ENCODE results near the gene ACCS.

The ACCS gene

DNA sequence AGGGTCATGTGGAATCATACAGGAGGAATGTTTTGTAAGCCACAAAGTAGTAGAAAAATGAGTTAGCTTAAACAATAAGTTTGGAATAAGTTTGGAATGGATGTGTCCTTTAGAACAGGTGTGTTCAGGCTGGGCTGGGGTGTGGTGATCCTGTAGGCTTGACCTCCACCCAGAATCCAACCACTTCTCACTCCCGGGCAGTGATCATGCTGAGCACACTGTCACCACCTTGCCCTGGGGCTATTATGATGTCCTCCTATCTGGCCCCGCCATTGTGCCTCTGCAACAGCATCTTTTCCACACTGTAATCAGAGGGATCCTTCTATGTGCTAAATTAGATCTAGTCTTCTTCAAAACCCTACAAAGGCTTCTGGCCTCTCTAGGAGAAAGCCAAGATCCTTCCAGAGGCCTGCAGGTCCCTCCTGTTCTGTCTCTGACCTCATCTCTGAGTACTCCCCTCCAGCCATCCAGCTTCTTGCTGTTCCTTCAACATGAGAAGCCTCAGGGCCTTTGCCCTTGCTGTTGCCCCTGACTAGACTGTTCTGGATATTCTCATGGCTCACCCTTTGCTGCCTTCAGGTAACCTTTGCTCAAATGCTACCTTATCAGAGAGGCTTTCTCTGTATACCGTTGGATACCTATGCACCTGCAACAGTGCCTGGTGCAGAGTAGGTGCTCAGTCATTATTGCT is 37.1 kb upstream of the ACCS start:
- no peak overlapping the region for H3K4me3 ChIP-seq (IDR thresholded peaks at IDR 0.05; ENCODE audit: insufficient read depth, low read depth, low read length)
- H3K27me3 ChIP-seq (ENCODE audit: insufficient read depth, low read depth) = no peaks in the 10 kb centered on the region
- H3K4me2 ChIP-seq = no peak overlapping the region
- no peak overlapping the region for H3K9ac ChIP-seq
- TF ChIP-seq, protein P1, sequence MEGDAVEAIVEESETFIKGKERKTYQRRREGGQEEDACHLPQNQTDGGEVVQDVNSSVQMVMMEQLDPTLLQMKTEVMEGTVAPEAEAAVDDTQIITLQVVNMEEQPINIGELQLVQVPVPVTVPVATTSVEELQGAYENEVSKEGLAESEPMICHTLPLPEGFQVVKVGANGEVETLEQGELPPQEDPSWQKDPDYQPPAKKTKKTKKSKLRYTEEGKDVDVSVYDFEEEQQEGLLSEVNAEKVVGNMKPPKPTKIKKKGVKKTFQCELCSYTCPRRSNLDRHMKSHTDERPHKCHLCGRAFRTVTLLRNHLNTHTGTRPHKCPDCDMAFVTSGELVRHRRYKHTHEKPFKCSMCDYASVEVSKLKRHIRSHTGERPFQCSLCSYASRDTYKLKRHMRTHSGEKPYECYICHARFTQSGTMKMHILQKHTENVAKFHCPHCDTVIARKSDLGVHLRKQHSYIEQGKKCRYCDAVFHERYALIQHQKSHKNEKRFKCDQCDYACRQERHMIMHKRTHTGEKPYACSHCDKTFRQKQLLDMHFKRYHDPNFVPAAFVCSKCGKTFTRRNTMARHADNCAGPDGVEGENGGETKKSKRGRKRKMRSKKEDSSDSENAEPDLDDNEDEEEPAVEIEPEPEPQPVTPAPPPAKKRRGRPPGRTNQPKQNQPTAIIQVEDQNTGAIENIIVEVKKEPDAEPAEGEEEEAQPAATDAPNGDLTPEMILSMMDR (conservative IDR thresholded peaks at IDR 0.05; ENCODE audit: low read depth, low read length) = no peak
- H2AFZ ChIP-seq (ENCODE audit: low read depth) = no peak overlapping the region
- no peak overlapping the region for H3K27ac ChIP-seq
- H4K20me1 ChIP-seq (ENCODE audit: insufficient read depth) = no peaks in the 10 kb centered on the region
- H3K79me2 ChIP-seq (ENCODE audit: insufficient read depth, low read depth) = no peaks in the 10 kb centered on the region
- no peaks in the 10 kb centered on the region for H3K4me1 ChIP-seq (ENCODE audit: low read depth, poor library complexity, severe bottlenecking)
- H3K36me3 ChIP-seq (ENCODE audit: insufficient read depth) = no peaks in the 10 kb centered on the region

DNA sequence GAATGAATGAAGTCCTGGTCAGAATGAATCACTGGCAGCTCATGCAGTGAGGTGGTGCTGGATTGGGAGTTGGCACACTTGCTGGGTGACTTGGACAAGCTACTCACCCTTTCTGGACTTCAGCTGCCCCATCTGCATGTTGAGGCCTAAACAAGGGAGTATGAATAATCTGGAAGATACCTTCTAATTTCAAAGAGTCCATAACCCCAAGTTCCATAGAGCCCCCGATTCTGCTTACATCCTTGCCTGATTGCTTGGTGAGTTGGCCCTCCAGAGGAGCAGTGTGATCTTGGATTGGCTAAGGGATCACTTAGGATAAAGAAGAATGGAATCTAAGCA is 36.6 kb upstream of the ACCS start:
- H3K4me1 ChIP-seq (ENCODE audit: low read depth, poor library complexity, severe bottlenecking) = no peaks in the 10 kb centered on the region
- H3K4me2 ChIP-seq = no peak overlapping the region
- H3K27me3 ChIP-seq (ENCODE audit: insufficient read depth, low read depth) = no peaks in the 10 kb centered on the region
- H3K79me2 ChIP-seq (ENCODE audit: insufficient read depth, low read depth) = no peaks in the 10 kb centered on the region
- H3K9ac ChIP-seq = no peak overlapping the region
- no peak overlapping the region for H3K27ac ChIP-seq
- H4K20me1 ChIP-seq (ENCODE audit: insufficient read depth) = no peaks in the 10 kb centered on the region
- no peaks in the 10 kb centered on the region for H3K36me3 ChIP-seq (ENCODE audit: insufficient read depth)
- TF ChIP-seq, protein P1 (conservative IDR thresholded peaks at IDR 0.05; ENCODE audit: low read depth, low read length) = no peak
- no peak overlapping the region for H2AFZ ChIP-seq (ENCODE audit: low read depth)
- no peak overlapping the region for H3K4me3 ChIP-seq (IDR thresholded peaks at IDR 0.05; ENCODE audit: insufficient read depth, low read depth, low read length)

DNA sequence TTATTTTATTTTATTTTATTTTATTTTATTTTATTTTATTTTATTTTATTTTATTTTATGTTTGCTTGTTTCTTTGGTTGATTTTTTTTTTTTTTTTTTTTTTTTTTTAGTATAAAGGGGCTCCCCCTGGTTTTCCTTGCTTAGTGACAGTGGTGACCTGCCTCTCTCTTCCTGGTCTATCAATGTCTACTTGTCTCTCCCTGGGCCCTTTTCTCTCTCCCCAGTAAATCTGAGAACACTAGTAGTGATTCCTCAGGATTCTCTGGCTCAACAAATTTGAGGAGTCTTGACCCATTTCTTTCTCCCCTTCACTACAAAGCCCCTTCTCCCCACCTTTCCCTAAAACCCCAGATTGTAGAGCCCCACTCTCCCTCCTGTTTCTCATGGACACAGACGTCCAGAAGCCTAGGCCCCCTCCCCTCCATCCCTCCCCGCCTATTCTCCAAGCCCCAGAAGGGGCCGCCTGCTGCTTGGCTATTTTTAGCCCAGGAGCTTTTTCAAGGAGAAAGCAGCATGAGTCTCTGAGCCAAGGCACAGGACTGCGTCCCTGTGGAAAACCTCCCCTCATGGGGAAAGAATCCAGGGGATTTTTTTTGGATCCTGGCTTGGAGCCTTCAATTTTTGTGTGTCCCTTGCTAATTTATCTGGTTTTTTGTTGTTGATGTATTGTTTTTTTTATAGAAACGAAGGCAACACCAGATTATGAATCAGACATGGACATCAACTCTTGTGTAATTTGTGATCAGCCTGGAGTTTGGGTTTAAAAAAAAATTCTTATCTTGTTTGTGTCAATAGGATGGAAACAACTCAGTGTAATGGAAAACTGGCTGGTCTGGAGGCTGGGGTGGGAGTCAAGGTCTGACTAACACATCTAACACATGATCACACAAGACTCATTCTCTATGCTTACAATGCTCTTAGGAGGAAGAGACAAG is 35.8 kb upstream of the ACCS start:
- TF ChIP-seq, protein P1 (conservative IDR thresholded peaks at IDR 0.05; ENCODE audit: low read depth, low read length) = no peak
- no peaks in the 10 kb centered on the region for H3K79me2 ChIP-seq (ENCODE audit: insufficient read depth, low read depth)
- H3K4me1 ChIP-seq (ENCODE audit: low read depth, poor library complexity, severe bottlenecking) = no peaks in the 10 kb centered on the region

DNA sequence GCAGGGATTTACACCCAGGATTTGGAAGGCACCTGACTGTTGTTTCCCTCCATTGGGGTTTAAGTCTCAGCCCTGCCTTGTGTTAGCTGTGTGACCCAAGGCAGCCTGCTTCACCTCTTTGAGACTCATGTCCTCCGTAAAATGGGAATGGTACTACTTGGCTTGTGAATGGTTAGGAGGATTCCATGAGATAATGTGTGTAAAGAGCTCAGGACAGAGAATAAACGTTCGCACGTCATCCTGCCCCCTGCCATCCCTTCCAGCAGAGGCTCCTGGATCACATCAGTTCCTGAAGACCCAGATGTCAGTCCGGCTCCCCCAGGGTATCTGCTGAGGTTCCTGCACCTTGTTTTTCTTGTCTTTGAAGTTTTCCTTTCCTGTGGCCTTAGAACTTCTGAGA is 35.1 kb upstream of the ACCS start:
- Histone ChIP-seq H3K36me3 (ENCODE audit: insufficient read depth) (no peaks in the 10 kb centered on the region), H3K4me2 (no peak overlapping the region), H2AFZ (ENCODE audit: low read depth) (no peak overlapping the region), H3K27me3 (ENCODE audit: insufficient read depth, low read depth) (no peaks in the 10 kb centered on the region), H3K4me3 (IDR thresholded peaks at IDR 0.05; ENCODE audit: insufficient read depth, low read depth, low read length) (no peak overlapping the region), H3K4me1 (ENCODE audit: low read depth, poor library complexity, severe bottlenecking) (no peaks in the 10 kb centered on the region), H4K20me1 (ENCODE audit: insufficient read depth) (no peaks in the 10 kb centered on the region), H3K9ac (no peak overlapping the region), H3K27ac (no peak overlapping the region), H3K79me2 (ENCODE audit: insufficient read depth, low read depth) (no peaks in the 10 kb centered on the region)
- TF ChIP-seq, protein P1 (conservative IDR thresholded peaks at IDR 0.05; ENCODE audit: low read depth, low read length) = no peak

More for the DNA sequence above, 35.8 kb upstream of the ACCS start:
- H3K36me3 ChIP-seq (ENCODE audit: insufficient read depth) = no peaks in the 10 kb centered on the region
- H3K4me3 ChIP-seq (IDR thresholded peaks at IDR 0.05; ENCODE audit: insufficient read depth, low read depth, low read length) = no peak overlapping the region
- H3K27me3 ChIP-seq (ENCODE audit: insufficient read depth, low read depth) = no peaks in the 10 kb centered on the region
- H3K27ac ChIP-seq = no peak overlapping the region
- no peak overlapping the region for H3K9ac ChIP-seq
- H4K20me1 ChIP-seq (ENCODE audit: insufficient read depth) = no peaks in the 10 kb centered on the region
- H2AFZ ChIP-seq (ENCODE audit: low read depth) = no peak overlapping the region
- no peak overlapping the region for H3K4me2 ChIP-seq

All from KMS-11 (cell line).